IPS DF 6.9 (cell line): ENCODE data around the gene DNAJC7.
A peak's percentile ranks its signal among the peaks of the same experiment; 100 is the strongest.
"Not testable (repeated sequence)": the region's sequence is repeated elsewhere in the genome, so short reads cannot be mapped to it uniquely, and the experiment has no call there.

Experiments
- DNase-seq: peaks from one replicate; pipeline ENCODE4 v3.0.0-alpha.2; 2013; ENCODE audit warnings: low read depth, low spot score
- H3K27ac ChIP-seq: one replicate; pipeline ENCODE4 v1.5.1; 2013; ENCODE audit warnings: low read length, control low read depth
- H3K27me3 ChIP-seq: 2 replicates; pipeline ENCODE4 v1.6.1; 2013; ENCODE audit warnings: mild to moderate bottlenecking, low read length; ENCODE audit not compliant: control insufficient read depth, insufficient read depth
- H3K36me3 ChIP-seq: 2 replicates; pipeline ENCODE4 v1.6.1; 2013; ENCODE audit warnings: low read length; ENCODE audit not compliant: control insufficient read depth, insufficient read depth
- H3K4me1 ChIP-seq: 2 replicates; pipeline ENCODE4 v1.6.1; 2013; ENCODE audit warnings: low read length; ENCODE audit not compliant: control insufficient read depth, insufficient read depth
- H3K4me3 ChIP-seq: 2 replicates; pipeline ENCODE4 v1.5.1; 2013; ENCODE audit warnings: mild to moderate bottlenecking, low read length
- H3K9me3 ChIP-seq: 2 replicates; pipeline ENCODE4 v1.6.1; 2013; ENCODE audit warnings: low read length, inconsistent platforms; ENCODE audit not compliant: control insufficient read depth, insufficient read depth
- WGBS: extraction: QIAGEN DNeasy Blood & Tissue Kit; methylation state at CpG from one replicate; pipeline ENCODE4 v1.1.7; 2013; ENCODE audit warnings: mixed read lengths, missing lambda C conversion rate; ENCODE audit not compliant: insufficient read length, insufficient coverage; 5-methylcytosine and 5-hydroxymethylcytosine counted together

The DNAJC7 gene

GRCh38 chr17:42026857-42027589, 9.8 kb upstream of the DNAJC7 start:
- no peak overlapping the region for H3K27ac ChIP-seq
- peaks cover 8% of the 10 kb centered on the region; the same call in 1 of the 2 replicates for H3K4me1 ChIP-seq
- no peaks in the 10 kb centered on the region for H3K9me3 ChIP-seq
- no peak for DNase-seq
- H3K36me3 ChIP-seq, result peaks cover 19% of the 10 kb centered on the region
- no peak overlapping the region for H3K4me3 ChIP-seq
- H3K27me3 ChIP-seq, result no peaks in the 10 kb centered on the region
- WGBS, result no CpG with 5 or more reads among the region's 17 CpGs

DNA sequence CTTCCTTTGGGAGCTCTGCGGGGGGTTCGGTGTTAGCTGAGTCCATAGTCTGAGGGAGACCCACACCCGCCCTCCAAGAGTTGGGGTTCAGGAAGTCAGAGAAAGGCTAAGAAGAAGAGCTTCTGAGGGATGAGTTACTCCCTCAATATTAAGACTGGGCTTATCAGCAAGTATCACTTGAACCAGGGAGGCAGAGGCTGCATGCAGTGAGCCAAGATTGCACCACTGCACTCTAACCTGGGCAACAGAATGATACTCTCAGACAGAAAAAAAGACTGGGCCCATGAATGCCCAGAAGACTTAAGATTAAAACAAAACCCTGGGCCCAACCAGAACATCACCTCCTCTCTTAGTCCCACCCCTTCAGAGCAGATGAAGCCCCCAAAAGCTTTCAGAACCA, 8.7 kb upstream of the DNAJC7 start:
- Histone ChIP-seq H3K27ac (no peak overlapping the region), H3K9me3 (no peaks in the 10 kb centered on the region), H3K27me3 (no peaks in the 10 kb centered on the region), H3K4me1 (peaks cover 8% of the 10 kb centered on the region; the same call in 1 of the 2 replicates), H3K36me3 (peaks cover 19% of the 10 kb centered on the region), H3K4me3 (no peak overlapping the region)
- no CpG with 5 or more reads among the region's 3 CpGs for WGBS
- DNase-seq, result no peak

DNA sequence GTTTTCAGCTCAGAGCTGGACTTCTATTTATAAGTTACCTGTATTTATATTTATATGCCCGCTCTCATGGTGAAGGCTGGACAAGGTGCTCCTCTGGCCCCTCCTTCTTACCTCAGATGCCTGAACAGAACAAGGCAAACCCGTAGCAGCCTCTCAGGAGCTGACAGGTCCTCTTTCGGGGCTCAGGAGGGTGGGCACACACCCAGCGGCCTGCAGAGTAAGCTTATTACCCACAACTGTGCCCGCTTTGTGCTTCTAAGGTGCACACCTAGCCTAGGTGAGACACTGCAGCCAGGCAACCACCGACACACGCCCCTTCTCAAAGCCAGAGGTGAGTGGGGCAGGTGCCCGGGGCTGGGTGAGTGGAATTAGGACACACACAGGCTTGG, 7.9 kb upstream of the DNAJC7 start:
- H3K4me1 ChIP-seq, result peaks cover 8% of the 10 kb centered on the region; the same call in 1 of the 2 replicates
- H3K27ac ChIP-seq, result no peak overlapping the region
- no CpG with 5 or more reads among the region's 8 CpGs for WGBS

GRCh38 chr17:42023524-42024349, 6.5 kb upstream of the DNAJC7 start:
- WGBS, result no CpG with 5 or more reads among the region's 15 CpGs
- H3K27ac ChIP-seq, result no peak overlapping the region
- H3K4me1 ChIP-seq, result peaks cover 6% of the 10 kb centered on the region; the same call in 1 of the 2 replicates
- DNase-seq, result no peak
- no peaks in the 10 kb centered on the region for H3K9me3 ChIP-seq
- no peaks in the 10 kb centered on the region for H3K27me3 ChIP-seq
- peaks cover 19% of the 10 kb centered on the region for H3K36me3 ChIP-seq
- H3K4me3 ChIP-seq, result no peak overlapping the region

More for the DNA sequence above, 7.9 kb upstream of the DNAJC7 start:
- Histone ChIP-seq H3K9me3 (no peaks in the 10 kb centered on the region), H3K4me3 (no peak overlapping the region), H3K27me3 (no peaks in the 10 kb centered on the region), H3K36me3 (peaks cover 19% of the 10 kb centered on the region)
- DNase-seq, result no peak

DNA sequence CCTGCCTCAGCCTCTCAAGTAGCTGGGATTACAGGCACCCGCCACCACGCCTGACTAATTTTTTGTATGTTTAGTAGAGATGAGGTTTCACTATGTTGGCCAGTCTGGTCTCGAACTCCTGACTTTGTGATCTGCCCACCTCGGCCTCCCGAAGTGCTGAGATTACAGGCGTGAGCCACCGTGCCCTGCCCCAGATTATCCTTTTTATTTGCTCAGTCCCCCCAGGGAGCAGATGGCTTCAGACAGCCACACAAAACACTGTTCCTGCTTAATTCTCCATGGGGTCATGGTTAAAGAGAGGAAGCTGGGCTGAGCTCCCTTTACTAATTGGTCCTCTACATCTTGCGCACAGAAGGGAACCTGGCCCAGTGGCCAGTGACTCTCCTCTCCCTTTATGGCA, 3.6 kb upstream of the DNAJC7 start:
- WGBS, result no CpG with 5 or more reads among the region's 8 CpGs
- peak overlapping the region; percentile 92; the same call in 1 of the 2 replicates for H3K4me3 ChIP-seq
- H3K27me3 ChIP-seq, H3K9me3 ChIP-seq, H3K27ac ChIP-seq, DNase-seq, H3K4me1 ChIP-seq: not testable (repeated sequence)
- H3K36me3 ChIP-seq, result peaks cover 16% of the 10 kb centered on the region

GRCh38 chr17:42019509-42020404, 2.5 kb upstream of the DNAJC7 start, which contains the start of gene NKIRAS2:
Gene NKIRAS2, plus strand, starts transcription at chr17:42020090. Its CDS starts 1,488 bp downstream, at chr17:42021578.
- H3K27ac ChIP-seq, result no peak within 1 kb of the TSS
- no peaks in the 10 kb centered on the region for H3K27me3 ChIP-seq
- no CpG with 5 or more reads among the region's 49 CpGs for WGBS
- peaks cover 16% of the 10 kb centered on the region for H3K36me3 ChIP-seq
- H3K4me3 ChIP-seq, result peak within 1 kb of the TSS; percentile 92
- no peaks in the 10 kb centered on the region for H3K9me3 ChIP-seq
- no peaks in the 10 kb centered on the region; the same call in 1 of the 2 replicates for H3K4me1 ChIP-seq
- no peak for DNase-seq

GRCh38 chr17:42018988-42019387, 1.7 kb upstream of the DNAJC7 start:
- Histone ChIP-seq H3K27ac (no peak overlapping the region), H3K4me1 (no peaks in the 10 kb centered on the region; the same call in 1 of the 2 replicates), H3K4me3 (no peak overlapping the region), H3K27me3 (no peaks in the 10 kb centered on the region), H3K9me3 (no peaks in the 10 kb centered on the region), H3K36me3 (peaks cover 14% of the 10 kb centered on the region)
- DNase-seq, result no peak
- no CpG with 5 or more reads among the region's 4 CpGs for WGBS

DNA sequence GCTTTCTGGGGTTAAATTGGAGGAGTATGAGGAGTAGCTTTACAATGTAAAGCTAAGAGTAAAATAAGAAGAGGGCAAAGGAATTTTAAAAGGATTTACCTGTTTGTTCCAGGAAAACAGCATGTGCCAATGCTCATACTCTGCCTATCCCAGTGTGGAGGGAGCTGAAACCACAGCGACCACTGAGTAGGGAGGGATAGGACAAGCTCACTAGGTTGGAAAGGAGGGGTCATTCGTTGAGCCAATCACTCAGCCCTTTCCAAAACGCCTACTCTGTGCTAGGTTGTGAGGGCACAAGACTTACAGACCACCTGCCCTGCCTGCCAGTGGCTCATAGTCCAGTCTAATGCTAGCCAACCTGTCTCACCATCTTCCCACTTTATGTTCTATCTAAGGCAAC, 1.1 kb upstream of the DNAJC7 start:
- H3K4me3 ChIP-seq, result peak overlapping the region; percentile 72; the same call in 1 of the 2 replicates

DNA sequence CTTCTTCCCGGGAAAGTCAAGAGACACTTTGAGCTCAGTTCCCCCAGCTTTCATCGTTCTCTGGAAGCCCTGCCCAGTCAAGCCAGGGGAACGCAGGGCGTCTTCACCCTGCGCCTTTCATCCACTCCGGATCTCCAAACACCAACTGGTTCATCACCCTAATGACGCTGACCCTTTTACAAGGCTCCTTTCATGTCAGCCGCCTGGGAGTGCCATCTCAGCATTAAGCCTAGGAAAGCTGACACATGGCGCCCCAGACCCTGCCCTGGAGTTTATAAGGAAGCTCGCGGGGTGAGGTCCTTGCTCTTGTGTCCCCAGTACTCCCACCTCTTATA, 594 bp upstream of the DNAJC7 start:
- Histone ChIP-seq H3K9me3 (no peaks in the 10 kb centered on the region), H3K4me1 (peaks cover 2% of the 10 kb centered on the region), H3K27ac (no peak overlapping the region), H3K4me3 (peak overlapping the region; percentile 72; the same call in 1 of the 2 replicates), H3K36me3 (peaks cover 3% of the 10 kb centered on the region; the same call in 1 of the 2 replicates), H3K27me3 (no peaks in the 10 kb centered on the region)
- no CpG with 5 or more reads among the region's 11 CpGs for WGBS
- DNase-seq, result no peak

More for the DNA sequence above, 1.1 kb upstream of the DNAJC7 start:
- Histone ChIP-seq H3K4me1 (peaks cover under 1% of the 10 kb centered on the region), H3K36me3 (peaks cover 7% of the 10 kb centered on the region; the same call in 1 of the 2 replicates), H3K9me3 (no peaks in the 10 kb centered on the region), H3K27me3 (no peaks in the 10 kb centered on the region), H3K27ac (no peak overlapping the region)
- no CpG with 5 or more reads among the region's 3 CpGs for WGBS
- DNase-seq, result no peak

GRCh38 chr17:42016411-42016831, 818 bp downstream of the DNAJC7 start:
- H3K4me1 ChIP-seq, result peaks cover 2% of the 10 kb centered on the region
- DNase-seq, result no peak
- no CpG with 5 or more reads among the region's 12 CpGs for WGBS
- H3K27ac ChIP-seq, result no peak overlapping the region
- no peaks in the 10 kb centered on the region for H3K9me3 ChIP-seq
- peak overlapping the region; percentile 72 for H3K4me3 ChIP-seq
- no peaks in the 10 kb centered on the region for H3K36me3 ChIP-seq
- no peaks in the 10 kb centered on the region for H3K27me3 ChIP-seq
